AG10803 (cell line): ENCODE measurements around the gene ARHGAP5.

ENCODE experiments used
- DNase-seq: peaks from one replicate; pipeline ENCODE4 v3.0.0; 2010; ENCODE audit warnings: low read depth
- H3K4me3 ChIP-seq: 2 replicates; pipeline ENCODE4 v1.5.1; 2011; ENCODE audit warnings: mild to moderate bottlenecking, low read length, control low read depth
- TF ChIP-seq, protein P1 (sequence below): conservative IDR thresholded peaks from 2 replicates; pipeline ENCODE4 v1.5.1; 2011; ENCODE audit warnings: mild to moderate bottlenecking, low read length, control low read depth, inconsistent platforms

Gene ARHGAP5

DNA sequence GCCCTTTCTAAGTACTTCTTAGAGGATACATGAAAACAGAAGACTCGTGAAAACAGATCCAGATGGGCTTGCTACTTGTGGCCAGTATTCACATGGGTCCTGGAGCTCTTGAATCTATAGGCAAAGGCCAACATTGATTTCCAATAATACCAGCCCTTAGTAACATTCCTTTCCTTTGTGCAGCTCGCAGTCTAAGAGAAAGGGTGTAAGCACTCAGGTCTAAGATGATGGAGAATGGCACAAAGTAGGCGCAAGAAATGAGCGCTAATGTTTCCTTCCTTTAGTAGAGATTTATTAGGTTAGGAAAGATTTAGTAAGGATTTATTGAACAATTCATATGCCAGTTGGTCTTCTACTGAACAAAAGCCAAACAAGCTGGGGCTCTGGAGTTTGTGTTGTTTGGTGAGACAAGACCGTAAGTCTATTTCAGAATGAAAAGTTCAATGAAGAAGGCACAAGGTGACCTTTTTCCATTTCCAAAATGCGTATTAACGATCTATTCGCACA, 125.4 kb downstream of the ARHGAP5 start:
- TF ChIP-seq, protein P1, sequence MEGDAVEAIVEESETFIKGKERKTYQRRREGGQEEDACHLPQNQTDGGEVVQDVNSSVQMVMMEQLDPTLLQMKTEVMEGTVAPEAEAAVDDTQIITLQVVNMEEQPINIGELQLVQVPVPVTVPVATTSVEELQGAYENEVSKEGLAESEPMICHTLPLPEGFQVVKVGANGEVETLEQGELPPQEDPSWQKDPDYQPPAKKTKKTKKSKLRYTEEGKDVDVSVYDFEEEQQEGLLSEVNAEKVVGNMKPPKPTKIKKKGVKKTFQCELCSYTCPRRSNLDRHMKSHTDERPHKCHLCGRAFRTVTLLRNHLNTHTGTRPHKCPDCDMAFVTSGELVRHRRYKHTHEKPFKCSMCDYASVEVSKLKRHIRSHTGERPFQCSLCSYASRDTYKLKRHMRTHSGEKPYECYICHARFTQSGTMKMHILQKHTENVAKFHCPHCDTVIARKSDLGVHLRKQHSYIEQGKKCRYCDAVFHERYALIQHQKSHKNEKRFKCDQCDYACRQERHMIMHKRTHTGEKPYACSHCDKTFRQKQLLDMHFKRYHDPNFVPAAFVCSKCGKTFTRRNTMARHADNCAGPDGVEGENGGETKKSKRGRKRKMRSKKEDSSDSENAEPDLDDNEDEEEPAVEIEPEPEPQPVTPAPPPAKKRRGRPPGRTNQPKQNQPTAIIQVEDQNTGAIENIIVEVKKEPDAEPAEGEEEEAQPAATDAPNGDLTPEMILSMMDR: no peak
- DNase-seq: no peak
- H3K4me3 ChIP-seq: peak overlapping the region; percentile 70

DNA sequence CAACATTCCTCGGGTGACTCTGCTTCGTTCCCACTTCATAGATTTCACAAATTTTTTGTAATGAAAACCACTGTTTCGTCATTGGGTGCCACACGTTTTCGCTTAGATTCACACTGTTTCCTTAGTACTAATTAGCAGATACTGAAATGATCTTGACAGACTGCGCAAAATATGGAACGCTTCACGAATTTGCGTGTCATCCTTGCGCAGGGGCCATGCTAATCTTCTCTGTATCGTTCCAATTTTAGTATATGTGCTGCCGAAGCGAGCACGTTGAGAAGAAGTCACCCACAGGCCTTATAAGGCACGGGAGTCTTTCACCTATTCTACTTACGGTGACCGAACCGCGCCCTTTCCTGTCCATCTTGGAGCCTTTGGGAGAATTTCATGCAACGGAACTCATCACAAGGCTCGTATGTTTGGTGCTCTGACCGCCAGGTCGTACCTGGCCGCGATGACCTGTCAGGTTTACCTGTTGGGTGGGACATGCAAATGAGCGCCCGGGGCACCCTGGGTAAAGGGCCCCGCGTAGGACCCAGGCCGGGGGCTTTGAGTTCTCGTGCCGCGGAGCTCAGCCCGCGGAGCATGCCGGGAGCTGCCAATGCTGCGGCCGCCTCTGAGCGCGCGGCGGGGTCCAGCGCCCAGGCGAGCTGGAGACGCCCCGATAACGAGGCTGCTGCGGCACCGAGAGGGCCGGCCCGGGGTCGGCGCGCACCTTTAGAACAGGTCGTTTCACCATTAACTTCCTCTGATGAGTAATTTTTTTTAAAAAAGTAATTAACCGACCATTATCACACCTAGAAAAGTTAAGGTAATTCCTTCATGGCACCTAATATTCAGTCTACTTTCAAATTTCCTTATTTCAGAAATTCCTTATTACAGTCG, 126.1 kb downstream of the ARHGAP5 start, which contains the start of gene RNU6-8:
TSS of gene RNU6-8 (minus strand) at position 272 of the 885 bp plus-strand sequence.
- DNase-seq: peak; percentile 89
- TF ChIP-seq, protein P1: no peak
- peak within 1 kb of the TSS; percentile 70 for H3K4me3 ChIP-seq

DNA sequence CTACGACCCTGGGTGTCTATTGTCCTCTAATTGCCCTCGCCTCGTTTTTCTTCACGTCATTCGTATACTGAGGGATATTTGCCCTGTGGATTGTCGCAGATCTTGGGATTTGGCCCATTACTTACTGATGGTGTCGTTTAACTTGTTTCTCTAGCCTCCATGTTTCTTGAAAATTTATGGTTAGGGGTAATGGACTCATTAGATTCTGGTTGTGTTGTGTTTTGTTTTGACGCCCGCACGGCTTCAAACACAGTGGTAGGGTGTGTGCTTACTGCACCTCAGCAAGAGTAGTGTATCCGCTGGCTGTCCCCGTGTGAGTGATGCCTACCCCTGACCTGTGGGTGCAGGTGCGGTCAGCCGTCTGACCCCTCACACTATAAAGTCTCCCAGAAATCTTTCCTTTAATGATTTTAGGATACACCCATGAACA, 126.8 kb downstream of the ARHGAP5 start:
- H3K4me3 ChIP-seq: peak overlapping the region; percentile 70
- no peak for DNase-seq
- TF ChIP-seq, protein P1: no peak

DNA sequence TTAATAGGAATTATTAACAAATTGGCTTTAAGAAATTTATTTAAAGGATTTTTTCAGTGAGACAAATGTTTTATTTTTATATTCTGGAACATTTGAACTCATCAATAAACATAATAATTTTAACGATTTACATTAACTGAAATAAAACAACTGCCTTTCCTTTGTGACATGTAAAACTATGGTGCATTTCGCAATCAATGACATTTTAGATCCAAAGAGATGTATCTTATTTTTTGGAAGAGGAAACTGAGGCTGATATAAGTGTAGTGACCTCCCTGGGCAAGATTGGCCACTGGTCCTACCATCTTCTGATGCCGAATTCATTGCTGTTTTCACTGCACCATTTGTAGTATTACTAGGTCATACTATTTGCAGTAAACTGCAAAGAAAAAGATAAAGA, 128.4 kb downstream of the ARHGAP5 start:
- DNase-seq: no peak
- H3K4me3 ChIP-seq: no peak overlapping the region
- TF ChIP-seq, protein P1: no peak

DNA sequence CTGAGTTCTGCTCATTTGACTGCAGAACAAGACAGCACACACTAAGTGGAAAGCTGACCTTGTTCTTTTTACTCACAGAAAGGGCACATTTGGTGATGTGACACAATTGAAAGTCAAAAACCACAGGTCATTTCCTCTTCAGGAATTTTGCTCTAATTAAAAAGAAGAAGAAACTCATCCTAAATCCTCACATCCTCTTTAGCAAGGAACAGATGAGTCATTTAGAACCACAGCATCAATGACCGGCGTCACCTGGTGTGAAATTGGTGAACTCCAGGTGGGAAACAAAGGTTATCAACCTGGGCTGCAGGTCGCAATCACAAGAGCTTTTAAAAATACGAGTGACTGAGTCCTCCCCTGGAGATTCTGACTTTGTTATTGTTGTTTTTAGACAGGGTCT, 128.9 kb downstream of the ARHGAP5 start:
- no peak for DNase-seq
- TF ChIP-seq, protein P1: no peak
- no peak overlapping the region for H3K4me3 ChIP-seq

DNA sequence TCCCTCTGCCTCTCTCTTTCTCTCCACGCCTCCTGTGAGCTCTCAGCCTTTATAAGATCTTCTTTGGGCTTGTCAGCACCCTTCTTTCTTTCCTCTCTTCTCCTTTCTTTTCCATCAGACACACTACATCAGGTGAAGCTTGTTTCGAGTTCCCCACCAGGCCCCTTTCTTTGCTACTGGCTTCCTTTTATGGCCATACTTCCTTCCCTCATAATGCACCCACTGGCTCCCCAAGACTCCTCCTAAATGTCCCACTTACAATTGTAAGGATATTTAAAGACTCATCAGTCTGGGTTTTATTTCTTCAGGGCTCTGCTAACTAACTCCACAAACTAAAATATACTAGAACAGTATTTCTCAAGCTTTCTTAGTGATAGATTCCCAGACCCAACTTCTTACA, 129.4 kb downstream of the ARHGAP5 start:
- TF ChIP-seq, protein P1: no peak
- DNase-seq: no peak
- H3K4me3 ChIP-seq: no peak overlapping the region

DNA sequence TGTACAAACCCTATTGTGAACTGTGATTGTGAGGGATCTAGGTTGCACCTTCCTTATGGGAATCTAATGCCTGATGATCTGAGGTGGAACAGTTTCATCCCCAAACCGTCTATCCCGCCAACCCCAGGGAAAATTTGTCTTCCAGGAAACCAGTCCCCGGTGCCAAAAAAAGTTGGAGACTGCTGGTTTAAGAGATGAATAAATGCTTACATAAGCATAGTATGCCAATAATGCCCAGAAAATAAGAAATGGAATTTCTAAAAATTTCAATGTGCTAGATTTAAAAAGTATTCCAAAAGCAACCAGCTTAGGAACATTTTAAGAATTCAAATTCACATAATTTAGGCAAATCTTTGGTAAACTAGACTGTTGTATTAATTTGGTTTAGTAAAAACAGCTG, 131.4 kb downstream of the ARHGAP5 start:
- no peak for DNase-seq
- H3K4me3 ChIP-seq: no peak overlapping the region
- TF ChIP-seq, protein P1: no peak
